Activated B cell treated with CpG ODN at 0.5 μM for 24 hours (primary cell): ENCODE results near the gene LTN1. TPM values are rescaled to one million over a fixed set of nuclear protein-coding genes. Genes with fewer than 3 reads are reported as not detected.
"Not testable (repeated sequence)": the region's sequence is repeated elsewhere in the genome, so short reads cannot be mapped to it uniquely, and the experiment has no call there.

Experiments
- ATAC-seq: fragments of 200-7000 bp; cut with Tn5 transposase; one replicate; pipeline ENCODE4 v1.10.0; 2021; ENCODE audit warnings: low read depth, mild to moderate bottlenecking, moderate library complexity
- CTCF ChIA-PET: fragments of 350-600 bp; sonication (Branson Sonifier 250); formaldehyde crosslinking; loops from one replicate; lab custom pipeline; 2021; ENCODE audit warnings: antibody characterized with exemption; lab: Charles Lee
- POLR2A ChIA-PET: fragments of 350-600 bp; sonication (Branson Sonifier 250); formaldehyde crosslinking; loops from one replicate; lab custom pipeline; 2021; ENCODE audit warnings: antibody characterized with exemption; lab: Charles Lee
- DNase-seq: peaks from one replicate; pipeline ENCODE4 v3.0.0; 2022
- H3K27ac Mint-ChIP-seq: one replicate; pipeline ENCODE4 v1.8.0; 2020; ENCODE audit warnings: mixed read lengths
- H3K27me3 Mint-ChIP-seq: one replicate; pipeline ENCODE4 v1.8.0; 2021; ENCODE audit warnings: mixed read lengths
- H3K36me3 Mint-ChIP-seq: one replicate; pipeline ENCODE4 v1.8.0; 2021; ENCODE audit warnings: low read depth, mixed read lengths
- H3K4me1 Mint-ChIP-seq: one replicate; pipeline ENCODE4 v1.8.0; 2021; ENCODE audit warnings: mixed read lengths
- H3K4me3 Mint-ChIP-seq: one replicate; pipeline ENCODE4 v1.8.0; 2020; ENCODE audit warnings: mild to moderate bottlenecking, mixed read lengths
- H3K9me3 Mint-ChIP-seq: one replicate; pipeline ENCODE4 v1.8.0; 2020; ENCODE audit warnings: mixed read lengths
- intact Hi-C: fragments of 100-400 bp; cut with micrococcal nuclease; formaldehyde crosslinking; loops from one replicate; pipeline ENCODE4 v1.15.1; 2024
- total RNA-seq: library from RNA; stranded (reverse); gene quantifications from 2 replicates; pipeline ENCODE4 v1.2.3, GENCODE V29; 2022
- TF ChIP-seq, protein P1 (sequence below): fragments of 200-600 bp; IDR thresholded peaks from one replicate; pipeline ENCODE4 v1.8.0; 2022; ENCODE audit warnings: antibody characterized with exemption, mild to moderate bottlenecking

LTN1 gene
- total RNA-seq, 1 donor from 2014 or later: 25.8 TPM

DNA sequence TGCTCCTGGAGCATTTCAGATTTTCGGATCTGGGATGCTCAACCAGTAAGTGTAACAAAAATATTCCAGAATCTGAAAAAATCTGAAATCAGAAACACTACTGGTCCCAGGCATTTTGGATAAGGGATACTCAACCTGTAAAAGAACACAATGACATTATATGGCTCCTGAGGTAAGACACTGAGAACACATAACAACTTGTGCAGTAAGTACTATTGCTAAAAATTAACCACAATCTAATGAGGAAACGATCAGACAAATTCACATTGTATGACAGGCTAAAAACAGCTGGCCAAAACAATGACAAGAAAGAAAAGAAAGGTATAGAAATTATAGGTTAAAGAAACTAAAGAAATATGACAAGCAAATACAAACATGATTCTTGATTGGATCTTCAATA, 54.9 kb downstream of the LTN1 start:
- Mint-ChIP-seq H3K4me3 (no peak overlapping the region), H3K36me3 (peaks cover 70% of the 10 kb centered on the region), H3K27me3 (no peaks in the 10 kb centered on the region), H3K4me1 (no peaks in the 10 kb centered on the region), H3K9me3 (no peaks in the 10 kb centered on the region), H3K27ac (no peak overlapping the region)
- ChIA-PET POLR2A (no interaction called here), CTCF (interaction anchor here (2.0 kb wide), 1 partner anchor 421 kb away, joined by 6 read pairs; no protein-coding TSS in a partner anchor)
- ATAC-seq (no peak), DNase-seq (no peak)
- intact Hi-C loops: no loop called here
- TF ChIP-seq, protein P1, sequence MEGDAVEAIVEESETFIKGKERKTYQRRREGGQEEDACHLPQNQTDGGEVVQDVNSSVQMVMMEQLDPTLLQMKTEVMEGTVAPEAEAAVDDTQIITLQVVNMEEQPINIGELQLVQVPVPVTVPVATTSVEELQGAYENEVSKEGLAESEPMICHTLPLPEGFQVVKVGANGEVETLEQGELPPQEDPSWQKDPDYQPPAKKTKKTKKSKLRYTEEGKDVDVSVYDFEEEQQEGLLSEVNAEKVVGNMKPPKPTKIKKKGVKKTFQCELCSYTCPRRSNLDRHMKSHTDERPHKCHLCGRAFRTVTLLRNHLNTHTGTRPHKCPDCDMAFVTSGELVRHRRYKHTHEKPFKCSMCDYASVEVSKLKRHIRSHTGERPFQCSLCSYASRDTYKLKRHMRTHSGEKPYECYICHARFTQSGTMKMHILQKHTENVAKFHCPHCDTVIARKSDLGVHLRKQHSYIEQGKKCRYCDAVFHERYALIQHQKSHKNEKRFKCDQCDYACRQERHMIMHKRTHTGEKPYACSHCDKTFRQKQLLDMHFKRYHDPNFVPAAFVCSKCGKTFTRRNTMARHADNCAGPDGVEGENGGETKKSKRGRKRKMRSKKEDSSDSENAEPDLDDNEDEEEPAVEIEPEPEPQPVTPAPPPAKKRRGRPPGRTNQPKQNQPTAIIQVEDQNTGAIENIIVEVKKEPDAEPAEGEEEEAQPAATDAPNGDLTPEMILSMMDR: no peak

DNA sequence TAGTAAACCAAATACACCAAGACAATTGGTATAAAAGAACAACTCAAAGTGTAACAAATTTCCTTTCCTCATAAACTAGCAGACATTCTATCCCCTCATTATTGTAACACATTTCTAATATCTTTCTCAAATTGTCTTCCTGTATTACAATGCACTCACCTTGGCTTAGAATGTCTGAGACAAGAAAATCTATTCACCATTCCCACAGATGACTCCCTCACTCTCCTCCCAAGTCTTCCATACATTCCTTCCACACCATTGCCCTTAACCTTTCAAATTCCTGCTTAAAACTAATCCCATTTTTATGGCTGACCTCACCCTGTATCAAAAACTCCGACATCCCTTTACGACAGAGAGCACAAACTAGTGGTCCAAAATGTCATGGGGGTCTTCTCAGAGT, 56.0 kb downstream of the LTN1 start:
- ChIA-PET CTCF (no interaction called here), POLR2A (no interaction called here)
- TF ChIP-seq, protein P1: no peak
- Mint-ChIP-seq H3K27me3 (no peaks in the 10 kb centered on the region), H3K4me3 (no peak overlapping the region), H3K27ac (no peak overlapping the region), H3K4me1 (no peaks in the 10 kb centered on the region), H3K36me3 (peaks cover 67% of the 10 kb centered on the region), H3K9me3 (no peaks in the 10 kb centered on the region)
- no peak for ATAC-seq
- intact Hi-C loops: no loop called here
- DNase-seq: no peak

DNA sequence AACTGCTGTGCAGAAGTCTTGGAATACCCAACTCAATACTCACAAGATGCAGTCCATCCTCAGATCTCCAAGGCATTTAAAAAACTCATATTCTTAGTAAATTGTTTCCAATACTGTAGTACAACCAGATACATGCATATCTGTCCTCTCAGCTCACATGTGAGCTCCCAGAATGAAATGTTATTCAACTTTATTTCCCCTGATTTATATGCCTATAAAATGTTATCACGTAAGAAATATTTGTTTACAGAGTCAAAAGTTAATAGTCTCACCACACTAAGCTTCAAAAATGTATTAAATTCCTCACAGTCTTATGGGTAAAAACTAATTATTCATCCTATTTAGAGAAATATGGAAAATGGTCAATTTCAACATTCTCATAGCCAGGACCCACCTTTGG, 56.6 kb downstream of the LTN1 start:
- no peaks in the 10 kb centered on the region for H3K4me1 Mint-ChIP-seq
- ChIA-PET POLR2A (no interaction called here), CTCF (no interaction called here)
- no peaks in the 10 kb centered on the region for H3K27me3 Mint-ChIP-seq
- no peak overlapping the region for H3K4me3 Mint-ChIP-seq
- H3K36me3 Mint-ChIP-seq: peaks cover 69% of the 10 kb centered on the region
- ATAC-seq (no peak), DNase-seq (no peak)
- intact Hi-C loops: no loop called here
- H3K27ac Mint-ChIP-seq: no peak overlapping the region
- H3K9me3 Mint-ChIP-seq: no peaks in the 10 kb centered on the region
- TF ChIP-seq, protein P1: no peak

DNA sequence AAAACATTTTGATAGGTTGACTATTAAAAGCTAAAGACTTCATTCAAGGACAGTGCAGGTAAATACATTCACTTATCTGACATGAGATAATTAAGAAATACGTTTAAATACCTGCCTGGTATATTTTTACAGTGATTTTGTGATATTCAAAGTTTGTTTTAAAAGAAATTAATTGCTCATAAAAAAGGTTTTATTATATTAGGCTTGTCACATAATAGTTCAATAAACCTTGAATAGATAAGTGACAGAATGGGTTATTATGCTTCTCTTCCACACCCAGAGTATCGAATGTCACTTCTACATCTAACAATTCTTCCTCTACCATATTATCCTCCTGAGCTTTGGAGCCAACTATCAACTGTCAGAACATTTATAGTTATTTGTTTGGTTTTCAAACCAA, 60.0 kb downstream of the LTN1 start:
- peaks cover 73% of the 10 kb centered on the region for H3K36me3 Mint-ChIP-seq
- no peak for DNase-seq
- ChIA-PET CTCF (no interaction called here), POLR2A (no interaction called here)
- no peak overlapping the region for H3K4me3 Mint-ChIP-seq
- no peaks in the 10 kb centered on the region for H3K4me1 Mint-ChIP-seq
- TF ChIP-seq, protein P1: no peak
- H3K27ac Mint-ChIP-seq: no peak overlapping the region
- intact Hi-C loops: loop anchor here (5.0 kb wide), 1 partner anchor 45 kb away; a partner anchor contains a TSS
- no peaks in the 10 kb centered on the region for H3K9me3 Mint-ChIP-seq
- H3K27me3 Mint-ChIP-seq: no peaks in the 10 kb centered on the region
- no peak for ATAC-seq

DNA sequence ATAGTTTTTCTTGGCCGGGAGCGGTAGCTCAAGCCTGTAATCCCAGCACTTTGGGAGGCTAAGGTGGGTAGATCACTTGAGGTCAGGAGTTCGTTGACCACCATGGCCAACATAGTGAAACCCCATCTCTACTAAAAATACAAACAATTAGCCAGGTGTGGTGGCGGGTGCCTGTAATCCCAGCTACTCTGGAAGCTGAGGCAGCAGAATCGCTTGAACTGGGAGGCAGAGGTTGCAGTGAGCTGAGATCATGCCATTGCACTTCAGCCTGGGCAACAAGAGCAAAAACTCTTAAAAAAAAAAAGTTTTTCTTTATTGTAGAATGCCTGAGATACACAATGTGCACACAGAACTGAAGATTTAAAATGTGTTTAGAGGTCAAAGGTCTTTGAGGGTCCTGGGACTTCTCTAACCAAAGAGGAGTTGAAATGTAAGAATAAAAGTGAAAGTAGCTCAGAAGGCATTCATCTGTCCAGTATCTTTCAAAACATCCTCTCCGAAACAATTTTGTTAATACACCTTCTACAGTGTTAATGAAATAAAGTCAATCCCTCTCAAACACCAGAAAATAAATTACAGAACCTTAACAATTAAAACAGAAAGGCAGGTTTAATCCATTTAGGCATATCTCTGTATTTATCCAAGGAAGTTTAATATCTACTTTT, 60.8 kb downstream of the LTN1 start:
- H3K4me3 Mint-ChIP-seq, H3K9me3 Mint-ChIP-seq, POLR2A ChIA-PET, ATAC-seq, CTCF ChIA-PET, H3K4me1 Mint-ChIP-seq, H3K27me3 Mint-ChIP-seq, H3K27ac Mint-ChIP-seq, DNase-seq: not testable (repeated sequence)
- H3K36me3 Mint-ChIP-seq: peaks cover 74% of the 10 kb centered on the region
- intact Hi-C loops: loop anchor here (5.0 kb wide), 1 partner anchor 45 kb away; a partner anchor contains a TSS
